Mesothelial cell of epicardium (in vitro differentiated cells): Measurements from ENCODE around the gene LRFN5. TPM values are rescaled to one million over a fixed set of nuclear protein-coding genes. Genes with fewer than 3 reads are reported as not detected.
"Not testable (repeated sequence)": the region's sequence is repeated elsewhere in the genome, so short reads cannot be mapped to it uniquely, and the experiment has no call there.

Experiments
- DNase-seq, 2 experiments: peaks; one replicate each; pipeline ENCODE4 v3.0.0; 2021; ENCODE audit warnings: low spot score in 2 of 2; ENCODE audit not compliant: unreplicated experiment in 2 of 2
- H3K27ac Mint-ChIP-seq: 2 replicates; pipeline ENCODE4 v1.8.0; 2021; ENCODE audit warnings: mixed read lengths
- H3K27me3 Mint-ChIP-seq: 2 replicates; pipeline ENCODE4 v1.8.0; 2021; ENCODE audit warnings: low read depth, mixed read lengths
- H3K36me3 Mint-ChIP-seq: 2 replicates; pipeline ENCODE4 v1.8.0; 2021; ENCODE audit warnings: mixed read lengths
- H3K4me1 Mint-ChIP-seq: 2 replicates; pipeline ENCODE4 v1.8.0; 2021; ENCODE audit warnings: mixed read lengths
- H3K4me3 Mint-ChIP-seq: 2 replicates; pipeline ENCODE4 v1.8.0; 2021; ENCODE audit warnings: mild to moderate bottlenecking, moderate library complexity, mixed read lengths
- H3K9me3 Mint-ChIP-seq: 2 replicates; pipeline ENCODE4 v1.8.0; 2021; ENCODE audit warnings: mixed read lengths
- total RNA-seq: library from RNA; stranded (reverse); gene quantifications from 3 replicates; pipeline ENCODE4 v1.2.1, GENCODE V29; 2021
- TF ChIP-seq, protein P1 (sequence below): fragments of 200-600 bp; sonication (generic); IDR thresholded peaks from one replicate; pipeline ENCODE4 v1.5.0; 2021; ENCODE audit warnings: antibody characterized with exemption; ENCODE audit not compliant: unreplicated experiment

LRFN5 gene
- total RNA-seq, 1 donor from 2014 or later, result 23.1 TPM

DNA sequence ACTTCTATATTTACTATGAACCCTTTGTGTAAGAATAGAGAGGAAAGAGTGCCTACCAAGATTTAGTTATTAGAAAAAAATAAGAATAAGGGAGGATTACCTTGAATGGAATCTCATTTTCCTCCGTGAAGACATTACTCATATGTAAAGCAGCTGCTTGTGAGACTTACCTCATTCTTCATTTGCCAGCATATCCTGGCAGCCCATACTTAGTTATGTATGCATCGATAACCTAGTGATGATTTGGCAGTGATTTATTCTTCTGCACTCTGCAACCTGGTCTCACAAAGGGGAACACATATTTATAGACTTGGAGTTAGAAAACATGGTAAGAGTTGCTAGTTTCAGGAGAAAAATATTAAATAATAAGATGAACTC lies 56.8 kb downstream of the LRFN5 start:
- H3K27me3 Mint-ChIP-seq, result no peaks in the 10 kb centered on the region
- TF ChIP-seq, protein P1, sequence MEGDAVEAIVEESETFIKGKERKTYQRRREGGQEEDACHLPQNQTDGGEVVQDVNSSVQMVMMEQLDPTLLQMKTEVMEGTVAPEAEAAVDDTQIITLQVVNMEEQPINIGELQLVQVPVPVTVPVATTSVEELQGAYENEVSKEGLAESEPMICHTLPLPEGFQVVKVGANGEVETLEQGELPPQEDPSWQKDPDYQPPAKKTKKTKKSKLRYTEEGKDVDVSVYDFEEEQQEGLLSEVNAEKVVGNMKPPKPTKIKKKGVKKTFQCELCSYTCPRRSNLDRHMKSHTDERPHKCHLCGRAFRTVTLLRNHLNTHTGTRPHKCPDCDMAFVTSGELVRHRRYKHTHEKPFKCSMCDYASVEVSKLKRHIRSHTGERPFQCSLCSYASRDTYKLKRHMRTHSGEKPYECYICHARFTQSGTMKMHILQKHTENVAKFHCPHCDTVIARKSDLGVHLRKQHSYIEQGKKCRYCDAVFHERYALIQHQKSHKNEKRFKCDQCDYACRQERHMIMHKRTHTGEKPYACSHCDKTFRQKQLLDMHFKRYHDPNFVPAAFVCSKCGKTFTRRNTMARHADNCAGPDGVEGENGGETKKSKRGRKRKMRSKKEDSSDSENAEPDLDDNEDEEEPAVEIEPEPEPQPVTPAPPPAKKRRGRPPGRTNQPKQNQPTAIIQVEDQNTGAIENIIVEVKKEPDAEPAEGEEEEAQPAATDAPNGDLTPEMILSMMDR, result no peak
- no peak overlapping the region for H3K4me3 Mint-ChIP-seq
- H3K4me1 Mint-ChIP-seq, result peaks cover 28% of the 10 kb centered on the region
- H3K36me3 Mint-ChIP-seq, result peaks cover 3% of the 10 kb centered on the region
- H3K27ac Mint-ChIP-seq, result no peak overlapping the region
- peaks cover 8% of the 10 kb centered on the region for H3K9me3 Mint-ChIP-seq
- DNase-seq, result no peak

DNA sequence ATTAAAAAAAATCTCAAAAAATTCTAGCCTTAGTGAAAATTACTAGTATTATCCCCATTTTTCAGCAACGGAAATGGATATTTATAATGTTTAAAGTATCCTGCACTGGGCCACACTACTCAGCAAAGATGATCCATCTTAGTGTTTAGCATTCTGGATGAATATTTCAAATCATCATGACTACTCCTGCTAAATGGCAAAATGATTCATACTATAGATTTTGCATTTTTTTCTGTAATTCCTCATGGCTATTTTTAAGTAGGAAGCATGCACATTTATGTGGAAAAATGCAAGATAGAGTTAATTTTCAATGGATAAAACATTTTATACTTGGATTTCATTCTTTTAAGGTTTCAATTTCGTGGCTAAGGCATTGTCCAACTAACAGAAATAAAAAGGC lies 59.6 kb downstream of the LRFN5 start:
- H3K4me3 Mint-ChIP-seq, result no peak overlapping the region
- H3K9me3 Mint-ChIP-seq, result no peaks in the 10 kb centered on the region
- no peak for DNase-seq
- TF ChIP-seq, protein P1, result no peak
- H3K4me1 Mint-ChIP-seq, result peaks cover 32% of the 10 kb centered on the region
- H3K27ac Mint-ChIP-seq, result no peak overlapping the region
- no peaks in the 10 kb centered on the region for H3K27me3 Mint-ChIP-seq
- H3K36me3 Mint-ChIP-seq, result no peaks in the 10 kb centered on the region

DNA sequence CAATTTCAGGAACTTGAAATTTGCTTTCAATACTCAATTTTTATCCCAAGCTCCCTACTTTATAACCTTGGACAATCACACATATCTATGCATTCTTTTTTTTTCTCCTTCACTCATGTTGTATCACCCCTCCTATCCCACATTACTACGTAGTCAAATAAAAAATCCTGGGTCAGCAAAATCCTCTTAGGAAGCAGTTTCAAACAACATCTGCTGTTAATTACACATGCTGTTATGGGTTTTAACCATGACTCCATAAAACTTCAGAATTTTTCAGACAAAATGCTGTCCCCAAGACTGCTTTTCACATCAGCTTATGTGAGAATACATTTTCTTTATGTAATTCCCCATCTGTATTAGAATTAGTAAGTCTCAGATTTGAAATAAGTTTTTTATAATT lies 61.7 kb downstream of the LRFN5 start:
- Mint-ChIP-seq H3K4me1 (peaks cover 26% of the 10 kb centered on the region), H3K4me3 (no peak overlapping the region), H3K27ac (no peak overlapping the region), H3K27me3 (no peaks in the 10 kb centered on the region), H3K9me3 (no peaks in the 10 kb centered on the region), H3K36me3 (no peaks in the 10 kb centered on the region)
- no peak for DNase-seq
- TF ChIP-seq, protein P1, result no peak

DNA sequence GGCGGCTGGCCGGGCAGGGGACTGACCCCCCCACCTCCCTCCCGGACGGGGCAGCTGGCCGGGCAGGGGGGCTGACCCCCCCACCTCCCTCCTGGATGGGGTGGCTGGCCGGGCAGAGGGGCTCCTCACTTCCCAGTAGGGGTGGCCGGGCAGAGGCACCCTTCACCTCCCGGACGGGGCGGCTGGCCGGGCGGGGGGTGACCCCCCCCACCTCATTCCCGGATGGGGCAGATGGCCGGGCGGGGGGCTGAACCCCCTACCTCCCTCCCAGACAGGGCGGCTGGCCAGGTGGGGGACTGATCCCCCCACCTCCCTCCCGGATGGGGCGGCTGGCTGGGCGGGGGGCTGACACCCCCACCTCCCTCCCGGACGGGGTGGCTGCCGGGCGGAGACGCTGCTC lies 66.9 kb downstream of the LRFN5 start:
- Mint-ChIP-seq H3K9me3 (peaks cover 27% of the 10 kb centered on the region), H3K36me3 (peaks cover 17% of the 10 kb centered on the region)
- not testable (repeated sequence) for DNase-seq, H3K4me3 Mint-ChIP-seq, H3K4me1 Mint-ChIP-seq, H3K27me3 Mint-ChIP-seq, H3K27ac Mint-ChIP-seq

DNA sequence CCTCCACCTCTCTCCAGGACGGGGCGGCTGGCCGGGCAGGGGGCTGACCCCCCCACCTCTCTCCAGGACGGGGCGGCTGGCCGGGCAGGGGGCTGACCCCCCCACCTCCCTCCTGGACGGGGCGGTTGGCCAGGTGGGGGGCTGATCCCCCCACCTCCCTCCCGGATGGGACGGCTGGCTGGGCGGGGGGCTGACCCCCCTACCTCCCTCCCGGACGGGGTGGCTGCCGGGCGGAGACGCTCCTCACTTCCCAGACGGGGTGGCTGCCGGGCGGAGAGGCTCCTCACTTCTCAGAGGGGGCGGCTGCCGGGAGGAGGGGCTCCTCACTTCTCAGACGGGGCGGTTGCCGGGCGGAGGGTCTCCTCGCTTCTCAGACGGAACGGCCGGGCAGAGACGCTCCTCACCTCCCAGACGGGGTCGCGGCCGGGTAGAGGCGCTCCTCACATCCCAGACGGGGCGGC lies 67.9 kb downstream of the LRFN5 start:
- H3K9me3 Mint-ChIP-seq, result peaks cover 35% of the 10 kb centered on the region
- not testable (repeated sequence) for H3K4me1 Mint-ChIP-seq, DNase-seq

DNA sequence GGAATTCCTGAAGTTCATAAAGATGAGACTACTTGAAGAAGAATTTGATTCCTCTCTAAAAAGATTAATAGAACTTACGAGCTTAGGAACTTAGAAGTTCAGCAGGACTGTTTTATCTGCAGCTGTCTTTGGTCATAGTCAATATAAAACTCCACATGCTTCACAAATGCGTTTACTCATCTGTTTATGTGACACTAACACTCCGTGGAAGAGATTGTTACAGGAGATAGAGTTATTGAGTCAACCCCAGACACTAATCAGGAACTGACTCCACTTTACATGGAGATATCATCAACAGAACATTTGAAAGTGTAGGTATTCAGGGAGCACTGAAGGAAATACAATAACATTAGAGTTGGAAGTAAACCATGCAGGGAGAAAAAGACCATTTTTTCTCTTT lies 92.8 kb downstream of the LRFN5 start:
- H3K9me3 Mint-ChIP-seq, result peaks cover 15% of the 10 kb centered on the region
- H3K4me1 Mint-ChIP-seq, result peaks cover 13% of the 10 kb centered on the region
- no peak for DNase-seq

More for the DNA sequence above, 67.9 kb downstream of the LRFN5 start:
- peaks cover 17% of the 10 kb centered on the region for H3K36me3 Mint-ChIP-seq
- not testable (repeated sequence) for H3K27me3 Mint-ChIP-seq, H3K4me3 Mint-ChIP-seq, H3K27ac Mint-ChIP-seq

More for the DNA sequence above, 92.8 kb downstream of the LRFN5 start:
- Mint-ChIP-seq H3K36me3 (peaks cover 6% of the 10 kb centered on the region), H3K4me3 (no peak overlapping the region), H3K27ac (peak overlapping the region; percentile 7), H3K27me3 (no peaks in the 10 kb centered on the region)
- TF ChIP-seq, protein P1, result no peak
